ENCODE data around the gene CNN2. TPM values are rescaled to one million over a fixed set of nuclear protein-coding genes. Genes with fewer than 3 reads are reported as not detected.
A peak's percentile ranks its signal among the peaks of the same experiment; 100 is the strongest.

CNN2 gene
- total and polyA plus RNA-seq, 9 of the 15 experiments (the other 6 are each of a cell fraction or from before 2014, with no cell fraction given) = 12.1 to 174 (median 52.7) TPM

DNA sequence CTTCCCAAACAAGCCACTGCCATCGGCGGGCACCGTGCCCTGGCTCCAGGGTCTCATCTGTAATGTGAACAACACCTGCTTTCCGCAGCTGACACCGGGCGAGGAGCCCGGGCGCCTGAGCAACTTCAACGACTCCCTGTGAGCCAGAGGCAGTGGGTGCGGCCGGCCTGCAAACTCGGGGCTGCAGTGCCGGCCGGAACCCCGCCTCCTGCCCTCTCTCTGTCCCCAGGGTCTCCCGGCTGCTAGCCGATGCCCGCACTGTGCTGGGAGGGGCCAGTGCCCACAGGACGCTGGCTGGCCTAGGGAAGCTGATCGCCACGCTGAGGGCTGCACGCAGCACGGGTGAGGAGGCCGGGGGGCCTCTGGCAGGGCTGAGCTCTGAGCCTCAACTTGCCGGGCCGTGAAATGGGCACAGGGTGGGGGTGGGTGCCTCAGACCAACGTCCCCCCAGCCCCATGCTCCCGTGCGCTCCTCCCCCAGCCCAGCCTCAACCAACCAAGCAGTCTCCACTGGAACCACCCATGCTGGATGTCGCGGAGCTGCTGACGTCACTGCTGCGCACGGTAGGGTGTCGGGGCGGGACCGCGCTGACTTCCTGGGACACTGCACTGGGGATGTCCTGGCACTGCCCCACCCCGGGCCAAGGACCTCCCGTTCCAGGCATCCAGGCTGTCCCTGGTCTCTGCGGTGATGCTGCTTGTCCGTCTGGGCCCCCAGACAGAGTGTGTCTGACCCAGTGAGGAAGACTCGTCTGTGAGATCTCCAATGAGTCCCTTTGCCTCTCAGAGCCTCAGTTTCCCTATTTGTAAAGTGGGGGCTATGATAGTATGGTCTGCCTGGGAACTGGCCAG lies 15.7 kb downstream of the CNN2 start (continued):
- TF ChIP-seq SLC30A9 (CRISPR knock-in tag; IDR thresholded peaks at IDR 0.05) (no peak), ZKSCAN1 (IDR thresholded peaks at IDR 0.05; ENCODE audit: low read depth, low read length) (0 out of 2 replicates have a peak, but pooled peaks have one; percentile 44), ZNF695 (CRISPR knock-in tag; IDR thresholded peaks at IDR 0.05) (no peak), PTRF (tag; IDR thresholded peaks at IDR 0.05) (no peak), ARID2 (IDR thresholded peaks at IDR 0.05) (no peak), POLR2AphosphoS2 (IDR thresholded peaks at IDR 0.05; ENCODE audit: low read length) (no peak; the same call in 1 of the 2 replicates), KDM1A (IDR thresholded peaks at IDR 0.05) (peak; percentile 69 to 90), POLR2AphosphoS5 (IDR thresholded peaks at IDR 0.05; ENCODE audit: control insufficient read depth, insufficient read depth, low read depth, low read length) (0 out of 2 replicates have a peak, but pooled peaks have one; percentile 33), MCM7 (IDR thresholded peaks at IDR 0.05) (no peak), BRCA1 (IDR thresholded peaks at IDR 0.05) (no peak), BRCA1 (CRISPR knock-in tag; IDR thresholded peaks at IDR 0.05) (no peak), RBM15 (IDR thresholded peaks at IDR 0.05; ENCODE audit: insufficient read depth, low read length) (no peak), IFI16 (CRISPR knock-in tag; IDR thresholded peaks at IDR 0.05) (no peak), ZNF384 (IDR thresholded peaks at IDR 0.05; ENCODE audit: low read depth, low read length) (no peak), HNRNPUL1 (IDR thresholded peaks at IDR 0.05; ENCODE audit: low read length) (no peak)
- TF ChIP-seq, protein P1, sequence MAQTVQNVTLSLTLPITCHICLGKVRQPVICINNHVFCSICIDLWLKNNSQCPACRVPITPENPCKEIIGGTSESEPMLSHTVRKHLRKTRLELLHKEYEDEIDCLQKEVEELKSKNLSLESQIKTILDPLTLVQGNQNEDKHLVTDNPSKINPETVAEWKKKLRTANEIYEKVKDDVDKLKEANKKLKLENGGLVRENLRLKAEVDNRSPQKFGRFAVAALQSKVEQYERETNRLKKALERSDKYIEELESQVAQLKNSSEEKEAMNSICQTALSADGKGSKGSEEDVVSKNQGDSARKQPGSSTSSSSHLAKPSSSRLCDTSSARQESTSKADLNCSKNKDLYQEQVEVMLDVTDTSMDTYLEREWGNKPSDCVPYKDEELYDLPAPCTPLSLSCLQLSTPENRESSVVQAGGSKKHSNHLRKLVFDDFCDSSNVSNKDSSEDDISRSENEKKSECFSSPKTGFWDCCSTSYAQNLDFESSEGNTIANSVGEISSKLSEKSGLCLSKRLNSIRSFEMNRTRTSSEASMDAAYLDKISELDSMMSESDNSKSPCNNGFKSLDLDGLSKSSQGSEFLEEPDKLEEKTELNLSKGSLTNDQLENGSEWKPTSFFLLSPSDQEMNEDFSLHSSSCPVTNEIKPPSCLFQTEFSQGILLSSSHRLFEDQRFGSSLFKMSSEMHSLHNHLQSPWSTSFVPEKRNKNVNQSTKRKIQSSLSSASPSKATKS (CRISPR knock-in tag; IDR thresholded peaks at IDR 0.05) = no peak
- TF ChIP-seq, protein P2, sequence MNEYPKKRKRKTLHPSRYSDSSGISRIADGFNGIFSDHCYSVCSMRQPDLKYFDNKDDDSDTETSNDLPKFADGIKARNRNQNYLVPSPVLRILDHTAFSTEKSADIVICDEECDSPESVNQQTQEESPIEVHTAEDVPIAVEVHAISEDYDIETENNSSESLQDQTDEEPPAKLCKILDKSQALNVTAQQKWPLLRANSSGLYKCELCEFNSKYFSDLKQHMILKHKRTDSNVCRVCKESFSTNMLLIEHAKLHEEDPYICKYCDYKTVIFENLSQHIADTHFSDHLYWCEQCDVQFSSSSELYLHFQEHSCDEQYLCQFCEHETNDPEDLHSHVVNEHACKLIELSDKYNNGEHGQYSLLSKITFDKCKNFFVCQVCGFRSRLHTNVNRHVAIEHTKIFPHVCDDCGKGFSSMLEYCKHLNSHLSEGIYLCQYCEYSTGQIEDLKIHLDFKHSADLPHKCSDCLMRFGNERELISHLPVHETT (CRISPR knock-in tag; conservative IDR thresholded peaks at IDR 0.05 in 1 of 2, IDR thresholded peaks at IDR 0.05 in 1 of 2) = no peak
- TF ChIP-seq, protein P3, sequence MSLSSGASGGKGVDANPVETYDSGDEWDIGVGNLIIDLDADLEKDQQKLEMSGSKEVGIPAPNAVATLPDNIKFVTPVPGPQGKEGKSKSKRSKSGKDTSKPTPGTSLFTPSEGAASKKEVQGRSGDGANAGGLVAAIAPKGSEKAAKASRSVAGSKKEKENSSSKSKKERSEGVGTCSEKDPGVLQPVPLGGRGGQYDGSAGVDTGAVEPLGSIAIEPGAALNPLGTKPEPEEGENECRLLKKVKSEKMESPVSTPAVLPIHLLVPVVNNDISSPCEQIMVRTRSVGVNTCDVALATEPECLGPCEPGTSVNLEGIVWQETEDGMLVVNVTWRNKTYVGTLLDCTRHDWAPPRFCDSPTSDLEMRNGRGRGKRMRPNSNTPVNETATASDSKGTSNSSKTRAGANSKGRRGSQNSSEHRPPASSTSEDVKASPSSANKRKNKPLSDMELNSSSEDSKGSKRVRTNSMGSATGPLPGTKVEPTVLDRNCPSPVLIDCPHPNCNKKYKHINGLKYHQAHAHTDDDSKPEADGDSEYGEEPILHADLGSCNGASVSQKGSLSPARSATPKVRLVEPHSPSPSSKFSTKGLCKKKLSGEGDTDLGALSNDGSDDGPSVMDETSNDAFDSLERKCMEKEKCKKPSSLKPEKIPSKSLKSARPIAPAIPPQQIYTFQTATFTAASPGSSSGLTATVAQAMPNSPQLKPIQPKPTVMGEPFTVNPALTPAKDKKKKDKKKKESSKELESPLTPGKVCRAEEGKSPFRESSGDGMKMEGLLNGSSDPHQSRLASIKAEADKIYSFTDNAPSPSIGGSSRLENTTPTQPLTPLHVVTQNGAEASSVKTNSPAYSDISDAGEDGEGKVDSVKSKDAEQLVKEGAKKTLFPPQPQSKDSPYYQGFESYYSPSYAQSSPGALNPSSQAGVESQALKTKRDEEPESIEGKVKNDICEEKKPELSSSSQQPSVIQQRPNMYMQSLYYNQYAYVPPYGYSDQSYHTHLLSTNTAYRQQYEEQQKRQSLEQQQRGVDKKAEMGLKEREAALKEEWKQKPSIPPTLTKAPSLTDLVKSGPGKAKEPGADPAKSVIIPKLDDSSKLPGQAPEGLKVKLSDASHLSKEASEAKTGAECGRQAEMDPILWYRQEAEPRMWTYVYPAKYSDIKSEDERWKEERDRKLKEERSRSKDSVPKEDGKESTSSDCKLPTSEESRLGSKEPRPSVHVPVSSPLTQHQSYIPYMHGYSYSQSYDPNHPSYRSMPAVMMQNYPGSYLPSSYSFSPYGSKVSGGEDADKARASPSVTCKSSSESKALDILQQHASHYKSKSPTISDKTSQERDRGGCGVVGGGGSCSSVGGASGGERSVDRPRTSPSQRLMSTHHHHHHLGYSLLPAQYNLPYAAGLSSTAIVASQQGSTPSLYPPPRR (CRISPR knock-in tag; IDR thresholded peaks at IDR 0.05; ENCODE audit: borderline replicate concordance) = no peak
